ENCODE data around the gene OFD1.

OFD1 gene

GRCh38 chrX:13750204-13750603 is 15.7 kb downstream of the OFD1 start:
- Histone ChIP-seq H3K27ac (ENCODE audit: low read depth in 2 of 2, low read length in 2 of 2) (no peak overlapping the region), H3K4me1 (ENCODE audit: control insufficient read depth in 2 of 2, insufficient read depth in 2 of 2, low read length in 2 of 2) (no peaks in the 10 kb centered on the region), H3K4me3 (ENCODE audit: low read length in 2 of 2) (no peak overlapping the region), H3K9ac (ENCODE audit: low read depth in 1 of 2, low read length in 2 of 2) (no peak overlapping the region), H3K27me3 (ENCODE audit: control insufficient read depth in 2 of 2, insufficient read depth in 2 of 2, low read length in 2 of 2) (no peaks in the 10 kb centered on the region), H3K36me3 (ENCODE audit: control insufficient read depth in 2 of 2, insufficient read depth in 2 of 2, low read length in 2 of 2) (peaks cover 26 to 45% of the 10 kb centered on the region in 2 donors), H3K9me3 (ENCODE audit: control insufficient read depth in 2 of 2, low read length in 2 of 2) (no peaks in the 10 kb centered on the region)

GRCh38 chrX:13750812-13751211 is 16.3 kb downstream of the OFD1 start:
- Histone ChIP-seq H3K27me3 (ENCODE audit: control insufficient read depth in 2 of 2, insufficient read depth in 2 of 2, low read length in 2 of 2) (no peaks in the 10 kb centered on the region), H3K36me3 (ENCODE audit: control insufficient read depth in 2 of 2, insufficient read depth in 2 of 2, low read length in 2 of 2) (peaks cover 26 to 49% of the 10 kb centered on the region in 2 donors), H3K9ac (ENCODE audit: low read depth in 1 of 2, low read length in 2 of 2) (no peak overlapping the region), H3K4me1 (ENCODE audit: control insufficient read depth in 2 of 2, insufficient read depth in 2 of 2, low read length in 2 of 2) (no peaks in the 10 kb centered on the region), H3K9me3 (ENCODE audit: control insufficient read depth in 2 of 2, low read length in 2 of 2) (no peaks in the 10 kb centered on the region), H3K27ac (ENCODE audit: low read depth in 2 of 2, low read length in 2 of 2) (no peak overlapping the region), H3K4me3 (ENCODE audit: low read length in 2 of 2) (no peak overlapping the region)

- H3K4me3 ChIP-seq (ENCODE audit: low read length in 2 of 2): no peak overlapping the region
- H3K9ac ChIP-seq (ENCODE audit: low read depth in 1 of 2, low read length in 2 of 2): no peak overlapping the region
- no peaks in the 10 kb centered on the region for H3K9me3 ChIP-seq (ENCODE audit: control insufficient read depth in 2 of 2, low read length in 2 of 2)
- H3K36me3 ChIP-seq (ENCODE audit: control insufficient read depth in 2 of 2, insufficient read depth in 2 of 2, low read length in 2 of 2): peaks cover 23 to 46% of the 10 kb centered on the region in 2 donors
- no peaks in the 10 kb centered on the region for H3K4me1 ChIP-seq (ENCODE audit: control insufficient read depth in 2 of 2, insufficient read depth in 2 of 2, low read length in 2 of 2)
- no peaks in the 10 kb centered on the region for H3K27me3 ChIP-seq (ENCODE audit: control insufficient read depth in 2 of 2, insufficient read depth in 2 of 2, low read length in 2 of 2)
- no peak overlapping the region for H3K27ac ChIP-seq (ENCODE audit: low read depth in 2 of 2, low read length in 2 of 2)
Observed at GRCh38 chrX:13752141-13752540, 17.6 kb downstream of the OFD1 start.

GRCh38 chrX:13752646-13753045 is 18.1 kb downstream of the OFD1 start:
- peaks cover 26 to 51% of the 10 kb centered on the region in 2 donors for H3K36me3 ChIP-seq (ENCODE audit: control insufficient read depth in 2 of 2, insufficient read depth in 2 of 2, low read length in 2 of 2)
- no peak overlapping the region for H3K9ac ChIP-seq (ENCODE audit: low read depth in 1 of 2, low read length in 2 of 2)
- H3K4me3 ChIP-seq (ENCODE audit: low read length in 2 of 2): no peak overlapping the region
- H3K9me3 ChIP-seq (ENCODE audit: control insufficient read depth in 2 of 2, low read length in 2 of 2): no peaks in the 10 kb centered on the region
- H3K27ac ChIP-seq (ENCODE audit: low read depth in 2 of 2, low read length in 2 of 2): no peak overlapping the region
- no peaks in the 10 kb centered on the region for H3K4me1 ChIP-seq (ENCODE audit: control insufficient read depth in 2 of 2, insufficient read depth in 2 of 2, low read length in 2 of 2)
- no peaks in the 10 kb centered on the region for H3K27me3 ChIP-seq (ENCODE audit: control insufficient read depth in 2 of 2, insufficient read depth in 2 of 2, low read length in 2 of 2)

- no peaks in the 10 kb centered on the region for H3K9me3 ChIP-seq (ENCODE audit: control insufficient read depth in 2 of 2, low read length in 2 of 2)
- no peak overlapping the region for H3K9ac ChIP-seq (ENCODE audit: low read depth in 1 of 2, low read length in 2 of 2)
- H3K4me3 ChIP-seq (ENCODE audit: low read length in 2 of 2): no peak overlapping the region
- peaks cover 24 to 63% of the 10 kb centered on the region in 2 donors for H3K36me3 ChIP-seq (ENCODE audit: control insufficient read depth in 2 of 2, insufficient read depth in 2 of 2, low read length in 2 of 2)
- no peaks in the 10 kb centered on the region for H3K27me3 ChIP-seq (ENCODE audit: control insufficient read depth in 2 of 2, insufficient read depth in 2 of 2, low read length in 2 of 2)
- no peak overlapping the region for H3K27ac ChIP-seq (ENCODE audit: low read depth in 2 of 2, low read length in 2 of 2)
- H3K4me1 ChIP-seq (ENCODE audit: control insufficient read depth in 2 of 2, insufficient read depth in 2 of 2, low read length in 2 of 2): no peaks in the 10 kb centered on the region
Observed at GRCh38 chrX:13754765-13755164, 20.2 kb downstream of the OFD1 start.

- H3K27me3 ChIP-seq (ENCODE audit: control insufficient read depth in 2 of 2, insufficient read depth in 2 of 2, low read length in 2 of 2): no peaks in the 10 kb centered on the region
- no peaks in the 10 kb centered on the region for H3K4me1 ChIP-seq (ENCODE audit: control insufficient read depth in 2 of 2, insufficient read depth in 2 of 2, low read length in 2 of 2)
- no peak overlapping the region for H3K9ac ChIP-seq (ENCODE audit: low read depth in 1 of 2, low read length in 2 of 2)
- H3K27ac ChIP-seq (ENCODE audit: low read depth in 2 of 2, low read length in 2 of 2): no peak overlapping the region
- peaks cover 24 to 64% of the 10 kb centered on the region in 2 donors for H3K36me3 ChIP-seq (ENCODE audit: control insufficient read depth in 2 of 2, insufficient read depth in 2 of 2, low read length in 2 of 2)
- no peaks in the 10 kb centered on the region for H3K9me3 ChIP-seq (ENCODE audit: control insufficient read depth in 2 of 2, low read length in 2 of 2)
- no peak overlapping the region for H3K4me3 ChIP-seq (ENCODE audit: low read length in 2 of 2)
Observed at GRCh38 chrX:13755254-13755653, 20.7 kb downstream of the OFD1 start.

GRCh38 chrX:13756381-13756780 is 21.8 kb downstream of the OFD1 start:
- no peaks in the 10 kb centered on the region for H3K9me3 ChIP-seq (ENCODE audit: control insufficient read depth in 2 of 2, low read length in 2 of 2)
- H3K4me3 ChIP-seq (ENCODE audit: low read length in 2 of 2): no peak overlapping the region
- H3K27me3 ChIP-seq (ENCODE audit: control insufficient read depth in 2 of 2, insufficient read depth in 2 of 2, low read length in 2 of 2): no peaks in the 10 kb centered on the region
- no peak overlapping the region for H3K9ac ChIP-seq (ENCODE audit: low read depth in 1 of 2, low read length in 2 of 2)
- H3K36me3 ChIP-seq (ENCODE audit: control insufficient read depth in 2 of 2, insufficient read depth in 2 of 2, low read length in 2 of 2): peaks cover 34 to 60% of the 10 kb centered on the region in 2 donors
- no peak overlapping the region for H3K27ac ChIP-seq (ENCODE audit: low read depth in 2 of 2, low read length in 2 of 2)
- no peaks in the 10 kb centered on the region for H3K4me1 ChIP-seq (ENCODE audit: control insufficient read depth in 2 of 2, insufficient read depth in 2 of 2, low read length in 2 of 2)

GRCh38 chrX:13759152-13759718 is 24.7 kb downstream of the OFD1 start:
- no peak overlapping the region for H3K27ac ChIP-seq (ENCODE audit: low read depth in 2 of 2, low read length in 2 of 2)

GRCh38 chrX:13760426-13760825 is 25.9 kb downstream of the OFD1 start:
- Histone ChIP-seq H3K36me3 (ENCODE audit: control insufficient read depth in 2 of 2, insufficient read depth in 2 of 2, low read length in 2 of 2) (peaks cover 52 to 66% of the 10 kb centered on the region in 2 donors), H3K4me1 (ENCODE audit: control insufficient read depth in 2 of 2, insufficient read depth in 2 of 2, low read length in 2 of 2) (no peaks in the 10 kb centered on the region), H3K27ac (ENCODE audit: low read depth in 2 of 2, low read length in 2 of 2) (no peak overlapping the region), H3K9me3 (ENCODE audit: control insufficient read depth in 2 of 2, low read length in 2 of 2) (no peaks in the 10 kb centered on the region), H3K9ac (ENCODE audit: low read depth in 1 of 2, low read length in 2 of 2) (no peak overlapping the region), H3K27me3 (ENCODE audit: control insufficient read depth in 2 of 2, insufficient read depth in 2 of 2, low read length in 2 of 2) (no peaks in the 10 kb centered on the region), H3K4me3 (ENCODE audit: low read length in 2 of 2) (no peak overlapping the region)

More at GRCh38 chrX:13759152-13759718, 24.7 kb downstream of the OFD1 start:
- H3K4me1 ChIP-seq (ENCODE audit: control insufficient read depth in 2 of 2, insufficient read depth in 2 of 2, low read length in 2 of 2): no peaks in the 10 kb centered on the region
- peaks cover 48 to 63% of the 10 kb centered on the region in 2 donors for H3K36me3 ChIP-seq (ENCODE audit: control insufficient read depth in 2 of 2, insufficient read depth in 2 of 2, low read length in 2 of 2)
- no peaks in the 10 kb centered on the region for H3K27me3 ChIP-seq (ENCODE audit: control insufficient read depth in 2 of 2, insufficient read depth in 2 of 2, low read length in 2 of 2)
- no peak overlapping the region for H3K4me3 ChIP-seq (ENCODE audit: low read length in 2 of 2)
- no peak overlapping the region for H3K9ac ChIP-seq (ENCODE audit: low read depth in 1 of 2, low read length in 2 of 2)
- H3K9me3 ChIP-seq (ENCODE audit: control insufficient read depth in 2 of 2, low read length in 2 of 2): no peaks in the 10 kb centered on the region

GRCh38 chrX:13761606-13762414 is 27.3 kb downstream of the OFD1 start:
- H3K36me3 ChIP-seq (ENCODE audit: control insufficient read depth in 2 of 2, insufficient read depth in 2 of 2, low read length in 2 of 2): peaks cover 63 to 73% of the 10 kb centered on the region in 2 donors
- H3K9me3 ChIP-seq (ENCODE audit: control insufficient read depth in 2 of 2, low read length in 2 of 2): no peaks in the 10 kb centered on the region
- no peak overlapping the region for H3K4me3 ChIP-seq (ENCODE audit: low read length in 2 of 2)
- no peak overlapping the region for H3K27ac ChIP-seq (ENCODE audit: low read depth in 2 of 2, low read length in 2 of 2)
- H3K27me3 ChIP-seq (ENCODE audit: control insufficient read depth in 2 of 2, insufficient read depth in 2 of 2, low read length in 2 of 2): no peaks in the 10 kb centered on the region
- no peaks in the 10 kb centered on the region for H3K4me1 ChIP-seq (ENCODE audit: control insufficient read depth in 2 of 2, insufficient read depth in 2 of 2, low read length in 2 of 2)
- no peak overlapping the region for H3K9ac ChIP-seq (ENCODE audit: low read depth in 1 of 2, low read length in 2 of 2)

All from mucosa of rectum (tissue), 2 donors.